Epithelial cell of esophagus (primary cell): ENCODE results near the gene GATD1.

Source experiments
- DNase-seq: peaks from one replicate; pipeline ENCODE4 v3.0.0; 2010; ENCODE audit warnings: low read depth
- H3K4me3 ChIP-seq: 2 replicates; pipeline ENCODE4 v1.5.1; 2011; ENCODE audit warnings: mild to moderate bottlenecking, low read length, control low read depth
- TF ChIP-seq, protein P1 (sequence below): IDR thresholded peaks from 2 replicates; pipeline ENCODE4 v1.5.1; 2011; ENCODE audit warnings: low read depth, mild to moderate bottlenecking, low read length, control low read depth, inconsistent platforms; ENCODE audit not compliant: insufficient read depth; ENCODE audit errors: missing control alignments

The GATD1 gene

DNA sequence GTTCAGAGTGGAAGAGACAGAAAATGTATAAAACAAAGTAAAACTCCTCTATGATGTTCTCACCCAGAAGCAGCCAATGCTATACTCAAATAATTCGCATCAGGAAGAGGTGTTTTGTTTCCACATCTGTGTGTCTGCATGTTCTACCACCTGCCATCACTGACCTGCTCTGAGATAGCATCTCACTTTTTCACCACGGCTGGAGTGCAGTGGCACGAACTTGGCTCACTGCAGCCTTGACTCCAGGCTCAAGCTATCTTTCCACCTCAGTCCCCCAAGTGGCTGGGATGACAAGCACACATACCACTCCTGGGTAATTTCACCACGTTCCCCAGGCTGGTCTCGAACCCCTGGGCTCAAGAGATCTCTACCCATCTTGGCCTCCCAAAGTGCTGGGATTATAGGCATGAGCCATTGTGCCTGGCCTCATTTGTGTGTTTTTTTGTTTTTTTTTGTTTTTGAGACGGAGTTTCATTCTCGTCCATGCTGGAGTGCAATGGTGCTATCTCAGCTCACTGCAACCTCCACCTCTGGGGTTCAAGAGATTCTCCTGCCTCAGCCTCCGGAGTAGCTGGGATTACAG is 15.7 kb downstream of the GATD1 start:
- no peak overlapping the region for H3K4me3 ChIP-seq
- TF ChIP-seq, protein P1, sequence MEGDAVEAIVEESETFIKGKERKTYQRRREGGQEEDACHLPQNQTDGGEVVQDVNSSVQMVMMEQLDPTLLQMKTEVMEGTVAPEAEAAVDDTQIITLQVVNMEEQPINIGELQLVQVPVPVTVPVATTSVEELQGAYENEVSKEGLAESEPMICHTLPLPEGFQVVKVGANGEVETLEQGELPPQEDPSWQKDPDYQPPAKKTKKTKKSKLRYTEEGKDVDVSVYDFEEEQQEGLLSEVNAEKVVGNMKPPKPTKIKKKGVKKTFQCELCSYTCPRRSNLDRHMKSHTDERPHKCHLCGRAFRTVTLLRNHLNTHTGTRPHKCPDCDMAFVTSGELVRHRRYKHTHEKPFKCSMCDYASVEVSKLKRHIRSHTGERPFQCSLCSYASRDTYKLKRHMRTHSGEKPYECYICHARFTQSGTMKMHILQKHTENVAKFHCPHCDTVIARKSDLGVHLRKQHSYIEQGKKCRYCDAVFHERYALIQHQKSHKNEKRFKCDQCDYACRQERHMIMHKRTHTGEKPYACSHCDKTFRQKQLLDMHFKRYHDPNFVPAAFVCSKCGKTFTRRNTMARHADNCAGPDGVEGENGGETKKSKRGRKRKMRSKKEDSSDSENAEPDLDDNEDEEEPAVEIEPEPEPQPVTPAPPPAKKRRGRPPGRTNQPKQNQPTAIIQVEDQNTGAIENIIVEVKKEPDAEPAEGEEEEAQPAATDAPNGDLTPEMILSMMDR = no peak
- no peak for DNase-seq

DNA sequence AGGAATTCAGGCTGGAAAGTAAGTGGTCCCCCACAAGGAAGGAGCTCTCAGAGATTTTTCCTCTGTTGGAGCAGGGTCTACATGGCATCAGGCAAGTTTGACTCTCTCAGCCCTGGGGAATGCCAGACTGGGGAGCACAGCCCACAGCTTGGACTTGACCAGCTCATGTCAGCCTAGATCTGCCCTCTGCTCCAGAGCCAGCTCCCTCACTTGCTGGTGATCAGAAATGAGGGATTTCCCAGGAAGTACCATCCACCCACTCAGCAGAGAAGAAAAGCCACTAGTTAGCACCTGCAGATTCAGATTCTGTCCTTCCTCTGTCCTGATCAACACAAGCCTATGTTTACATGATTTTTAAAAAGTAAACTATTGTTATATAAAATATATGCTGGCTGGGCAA is 17.1 kb downstream of the GATD1 start:
- H3K4me3 ChIP-seq = no peak overlapping the region
- DNase-seq = no peak
- TF ChIP-seq, protein P1 = no peak

DNA sequence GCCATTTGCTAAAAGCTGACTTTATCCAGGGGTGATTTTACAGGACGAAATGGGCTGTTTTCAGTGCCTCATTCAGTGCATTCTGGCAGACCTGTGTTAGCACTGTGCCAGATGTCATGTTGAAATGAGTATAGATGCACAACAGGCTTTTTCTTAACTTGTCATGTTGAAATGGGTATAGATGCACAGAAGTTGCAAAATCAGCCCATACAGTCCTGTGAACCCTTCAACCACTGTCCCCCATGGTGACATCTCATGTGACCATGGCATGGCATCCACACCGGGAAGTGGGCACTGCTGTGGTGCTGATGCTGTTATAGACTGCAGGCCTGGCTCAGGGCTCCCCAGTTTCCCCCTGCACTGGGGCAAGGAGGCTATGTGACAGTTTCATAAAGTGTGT is 27.6 kb downstream of the GATD1 start:
- no peak for DNase-seq
- no peak overlapping the region for H3K4me3 ChIP-seq
- TF ChIP-seq, protein P1 = no peak

DNA sequence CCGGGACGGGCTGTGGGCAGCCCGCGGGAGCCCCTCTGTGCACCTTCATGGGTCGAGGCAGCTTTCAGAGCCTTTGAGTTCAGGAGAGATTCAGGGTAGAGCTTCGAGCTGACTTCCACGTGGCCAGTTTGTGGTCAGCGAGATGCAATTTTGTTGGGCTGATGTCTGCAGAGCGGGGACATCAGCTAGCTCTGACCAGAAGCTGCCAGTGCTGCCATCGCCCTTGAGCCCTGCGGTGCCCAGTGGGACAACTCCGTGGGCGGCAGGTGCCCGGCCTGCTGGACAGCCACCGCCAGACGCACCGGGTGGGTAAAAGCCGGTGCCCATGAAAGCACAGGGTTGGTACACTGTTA is 29.3 kb downstream of the GATD1 start:
- TF ChIP-seq, protein P1 = no peak
- H3K4me3 ChIP-seq = peak overlapping the region; percentile 70
- DNase-seq = no peak

DNA sequence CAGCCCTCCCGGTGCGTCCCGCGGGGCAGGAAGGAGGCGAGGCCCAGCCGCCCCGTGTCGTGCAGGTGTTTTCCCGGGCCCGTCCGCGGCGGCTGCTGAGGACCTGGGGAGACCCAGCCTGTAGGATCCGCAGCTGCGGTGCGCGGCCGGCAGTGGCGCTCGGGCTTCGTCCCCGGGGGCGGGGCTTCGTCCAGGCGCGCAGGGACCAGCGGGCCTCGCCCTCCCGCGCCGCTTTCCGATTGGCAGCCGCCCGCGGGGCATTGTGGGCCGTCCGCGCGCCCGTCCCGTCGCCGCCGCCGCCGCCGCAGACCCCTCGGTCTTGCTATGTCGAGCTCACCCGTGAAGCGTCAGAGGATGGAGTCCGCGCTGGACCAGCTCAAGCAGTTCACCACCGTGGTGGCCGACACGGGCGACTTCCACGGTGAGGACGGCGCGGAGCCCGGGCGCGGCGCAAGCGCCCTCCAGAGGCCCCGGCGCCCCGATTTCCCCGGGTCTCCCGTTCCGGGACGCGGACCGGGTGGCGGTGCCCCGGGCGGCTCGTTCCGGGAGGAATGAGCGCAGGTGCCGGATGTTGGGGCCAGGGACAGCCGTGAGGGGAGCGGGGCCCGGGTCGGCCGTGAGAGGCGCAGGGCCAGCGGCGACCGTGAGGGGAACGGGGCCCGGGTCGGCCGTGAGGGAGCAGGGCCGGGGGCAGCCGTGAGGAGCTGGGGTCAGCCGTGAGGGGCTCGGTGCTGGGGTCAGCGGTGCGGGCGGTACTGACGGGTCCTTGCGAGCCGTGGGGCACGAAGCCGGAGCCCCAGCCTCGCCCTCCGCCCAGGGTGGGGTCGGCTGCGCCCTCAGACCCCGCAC is 29.9 kb downstream of the GATD1 start, which contains the start of gene TALDO1:
Gene TALDO1, plus strand, starts transcription at position 307 of the 849 bp plus-strand sequence. Its CDS starts 18 bp downstream, at position 325.
- H3K4me3 ChIP-seq = peak within 1 kb of the TSS; percentile 70
- TF ChIP-seq, protein P1 = no peak
- peak; percentile 91 for DNase-seq

DNA sequence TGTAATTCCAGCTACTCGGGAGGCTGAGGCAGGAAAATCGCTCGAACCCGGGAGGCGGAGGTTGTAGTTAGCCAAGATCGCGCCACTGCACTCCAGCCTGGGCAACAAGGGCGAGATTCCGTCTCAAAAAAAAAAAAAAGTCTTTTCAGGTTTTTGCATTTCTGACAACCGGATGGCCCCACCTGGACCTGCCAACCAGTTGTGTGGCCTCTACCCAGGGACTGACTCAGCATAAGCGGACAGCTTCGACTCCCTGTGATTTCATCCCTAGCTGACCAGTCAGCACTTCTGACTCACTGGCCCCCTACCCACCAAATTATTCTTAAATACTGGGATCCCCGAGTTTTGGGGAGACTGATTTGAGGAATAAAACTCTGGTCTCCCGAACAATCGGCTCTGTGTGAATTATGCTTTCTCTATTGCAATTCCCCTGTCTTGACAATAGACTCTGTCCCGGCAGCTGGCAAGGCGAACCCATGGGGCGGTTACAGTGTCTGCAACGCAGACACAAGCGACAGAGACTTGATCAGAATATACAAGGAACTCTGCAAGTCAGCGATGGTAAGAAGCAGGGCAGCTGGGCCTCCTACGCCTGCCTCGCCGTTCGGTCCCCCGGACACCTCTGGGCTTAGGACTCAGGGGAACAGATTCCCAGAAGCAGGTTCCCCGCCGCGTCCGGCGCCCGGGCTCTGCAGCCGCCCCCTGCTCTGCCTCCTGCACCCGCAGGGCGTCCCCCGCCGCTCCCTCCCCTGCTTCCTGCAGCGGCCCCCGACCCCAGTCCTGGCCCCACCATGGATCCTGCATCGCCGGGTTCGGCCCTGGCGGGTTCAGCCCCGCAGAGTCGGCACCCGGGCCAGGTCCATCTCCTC is 30.8 kb downstream of the GATD1 start:
- TF ChIP-seq, protein P1 = no peak
- H3K4me3 ChIP-seq = peak overlapping the region; percentile 62
- DNase-seq = peak; percentile 38
